Gastroesophageal sphincter (tissue), 4 donors: ENCODE measurements around the gene FBRSL1. TPM values are rescaled to one million over a fixed set of nuclear protein-coding genes. Genes with fewer than 3 reads are reported as not detected.

Source experiments
- ATAC-seq: fragments of 150-250 bp; one replicate; pipeline ENCODE4 v1.9.1; 2016; ENCODE audit warnings: mild to moderate bottlenecking, moderate library complexity
- H3K27ac ChIP-seq, 4 donors: fragments of 200-600 bp; sonication (generic) in 3 of 4; 1 replicate in 3 of 4; 2 replicates in 1 of 4; pipeline ENCODE4 v1.5.1; 2016 to 2019
- H3K27me3 ChIP-seq: fragments of 200-600 bp; sonication (generic); one replicate; pipeline ENCODE4 v1.5.1; 2019
- H3K36me3 ChIP-seq, 2 donors: fragments of 200-600 bp; sonication (generic); one replicate each; pipeline ENCODE4 v1.5.1; 2019; ENCODE audit warnings: control low read depth in 1 of 2
- H3K4me1 ChIP-seq, 3 donors: fragments of 200-600 bp; sonication (generic); 1 replicate in 2 of 3; 2 replicates in 1 of 3; pipeline ENCODE4 v1.5.1; 2016 to 2019; ENCODE audit warnings: control low read depth in 2 of 3
- H3K4me3 ChIP-seq, 2 donors: fragments of 200-600 bp; sonication (generic); one replicate each; pipeline ENCODE4 v1.5.1; 2019; ENCODE audit warnings: mild to moderate bottlenecking in 1 of 2, moderate library complexity in 1 of 2
- H3K9me3 ChIP-seq, 3 donors: fragments of 200-600 bp; sonication (generic); one replicate each; pipeline ENCODE4 v1.5.1; 2017 to 2019; ENCODE audit warnings: control low read depth in 2 of 3
- CTCF ChIP-seq, 4 experiments: fragments of 200-600 bp in 2 of 4; fragments of 450-650 bp in 2 of 4; sonication (generic) in 1 of 4; IDR thresholded peaks; one replicate each; pipeline ENCODE4 v1.5.1; 2017 to 2019; ENCODE audit warnings: antibody characterized with exemption in 4 of 4, mild to moderate bottlenecking in 2 of 4, moderate library complexity in 2 of 4
- EP300 ChIP-seq: sonication (generic); formaldehyde crosslinking; IDR thresholded peaks from one replicate; pipeline ENCODE4 v1.6.1; 2017; ENCODE audit warnings: antibody characterized with exemption, mild to moderate bottlenecking
- POLR2A ChIP-seq, 2 donors: fragments of 450-650 bp; IDR thresholded peaks; one replicate each; pipeline ENCODE4 v1.6.1; 2017; ENCODE audit warnings: antibody characterized with exemption in 2 of 2, mild to moderate bottlenecking in 2 of 2, moderate library complexity in 1 of 2
- POLR2AphosphoS5 ChIP-seq: sonication (generic); formaldehyde crosslinking; IDR thresholded peaks from one replicate; pipeline ENCODE4 v1.6.1; 2017; ENCODE audit warnings: antibody characterized with exemption
- WGBS, 2 donors: methylation state at CpG; one replicate each; pipeline ENCODE4 v1.1.5; 2018; ENCODE audit warnings: low coverage in 1 of 2; 5-methylcytosine and 5-hydroxymethylcytosine counted together
- total RNA-seq, 4 donors: library from RNA; depleted of rRNA; stranded (reverse); fragments of >200 nt; gene quantifications; one replicate each; pipeline ENCODE4 v1.1.0, GENCODE V29; 2016

Gene FBRSL1
- total RNA-seq, 4 donors from 2014 or later: 8.5 to 24.7 (median 15.5) TPM

GRCh38 chr12:132447731-132448462 lies 42.1 kb upstream of the FBRSL1 start:
- H3K36me3 ChIP-seq: no peaks in the 10 kb centered on the region
- H3K4me1 ChIP-seq: peaks cover 0 to 10% (median 0%) of the 10 kb centered on the region in 3 donors
- no peaks in the 10 kb centered on the region for H3K9me3 ChIP-seq
- 83% methylated on average over 2 of the region's 23 CpGs; no CpG with 5 or more reads in 1 of the 2 donors for WGBS, 2 donors
- no peak overlapping the region for H3K27ac ChIP-seq
- TF ChIP-seq EP300 (no peak), POLR2A (IDR thresholded peaks at IDR 0.05) (no peak), POLR2AphosphoS5 (no peak), CTCF (IDR thresholded peaks at IDR 0.05) (no peak)
- no peak for ATAC-seq
- no peak overlapping the region for H3K4me3 ChIP-seq
- peaks cover 58% of the 10 kb centered on the region for H3K27me3 ChIP-seq

- H3K27me3 ChIP-seq: peaks cover 63% of the 10 kb centered on the region
- no peak overlapping the region for H3K27ac ChIP-seq
- WGBS, 2 donors: 67 to 90% methylated on average over 2 to 6 of the region's 10 CpGs
- H3K36me3 ChIP-seq: no peaks in the 10 kb centered on the region
- ATAC-seq: peak; percentile 73
- H3K4me1 ChIP-seq: peaks cover 0 to 10% (median 0%) of the 10 kb centered on the region in 3 donors
- TF ChIP-seq POLR2AphosphoS5 (no peak), EP300 (no peak), CTCF (IDR thresholded peaks at IDR 0.05) (no peak), POLR2A (IDR thresholded peaks at IDR 0.05) (no peak)
- no peaks in the 10 kb centered on the region for H3K9me3 ChIP-seq
- H3K4me3 ChIP-seq: no peak overlapping the region
Observed at GRCh38 chr12:132448463-132448820, 41.5 kb upstream of the FBRSL1 start.

- TF ChIP-seq CTCF (IDR thresholded peaks at IDR 0.05): no peak
- Histone ChIP-seq H3K4me3 (no peak overlapping the region), H3K27me3 (peaks cover 76% of the 10 kb centered on the region), H3K4me1 (peaks cover 0 to 10% (median 0%) of the 10 kb centered on the region in 3 donors), H3K9me3 (no peaks in the 10 kb centered on the region), H3K27ac (no peak overlapping the region), H3K36me3 (no peaks in the 10 kb centered on the region)
- 77 to 89% methylated on average over 9 to 12 of the region's 22 CpGs for WGBS, 2 donors
- no peak for ATAC-seq
Observed at GRCh38 chr12:132449565-132450417, 40.2 kb upstream of the FBRSL1 start.

- WGBS, 2 donors: no CpG with 5 or more reads among the region's 22 CpGs
- no peak for ATAC-seq
- no peak for TF ChIP-seq CTCF (IDR thresholded peaks at IDR 0.05)
- no peak for TF ChIP-seq POLR2AphosphoS5
- TF ChIP-seq EP300: no peak
- TF ChIP-seq POLR2A (IDR thresholded peaks at IDR 0.05): no peak
- H3K4me1 ChIP-seq: peaks cover 0 to 10% (median 0%) of the 10 kb centered on the region in 3 donors
- H3K27me3 ChIP-seq: peaks cover 70% of the 10 kb centered on the region
- H3K9me3 ChIP-seq: no peaks in the 10 kb centered on the region
- H3K36me3 ChIP-seq: no peaks in the 10 kb centered on the region
- H3K27ac ChIP-seq: no peak overlapping the region
- H3K4me3 ChIP-seq: no peak overlapping the region
Observed at GRCh38 chr12:132450418-132451171, 39.4 kb upstream of the FBRSL1 start.
